Fibroblast of lung (primary cell): ENCODE data around the gene ANKRD26.

Experiments
- EZH2 ChIP-seq: IDR thresholded peaks from 2 replicates; pipeline ENCODE4 v1.5.1; 2012; ENCODE audit warnings: low read length, control low read depth, mild to moderate bottlenecking; ENCODE audit errors: missing control alignments
- TF ChIP-seq, protein P1 (sequence below), 2 donors: IDR thresholded peaks in 1 of 2; conservative IDR thresholded peaks in 1 of 2; 1 replicate in 1 of 2; 2 replicates in 1 of 2; pipeline ENCODE4 v1.5.1; 2011 to 2012; ENCODE audit warnings: low read length in 2 of 2, control low read depth in 1 of 2, inconsistent platforms in 1 of 2, low read depth in 1 of 2, mild to moderate bottlenecking in 1 of 2

DNA sequence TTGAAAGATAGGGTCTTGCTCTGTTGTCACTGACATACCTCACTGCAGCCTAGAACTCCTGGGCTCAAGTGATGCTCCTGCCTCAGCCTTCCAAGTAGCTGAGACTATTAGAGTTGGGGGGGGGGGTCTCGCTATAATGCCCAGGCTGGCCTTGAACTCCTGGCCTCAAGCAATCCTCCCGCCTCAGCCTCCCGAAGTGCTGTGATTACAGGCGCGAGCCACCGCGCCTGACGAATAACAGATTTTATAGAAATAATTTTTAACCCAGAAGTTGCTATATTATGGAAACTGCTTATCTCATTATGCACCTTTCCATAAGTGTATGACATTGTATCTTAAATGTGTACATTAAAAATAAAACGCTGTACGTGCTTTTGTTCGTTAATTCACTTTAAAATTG is 846 bp downstream of the ANKRD26 start:
- TF ChIP-seq, protein P1, sequence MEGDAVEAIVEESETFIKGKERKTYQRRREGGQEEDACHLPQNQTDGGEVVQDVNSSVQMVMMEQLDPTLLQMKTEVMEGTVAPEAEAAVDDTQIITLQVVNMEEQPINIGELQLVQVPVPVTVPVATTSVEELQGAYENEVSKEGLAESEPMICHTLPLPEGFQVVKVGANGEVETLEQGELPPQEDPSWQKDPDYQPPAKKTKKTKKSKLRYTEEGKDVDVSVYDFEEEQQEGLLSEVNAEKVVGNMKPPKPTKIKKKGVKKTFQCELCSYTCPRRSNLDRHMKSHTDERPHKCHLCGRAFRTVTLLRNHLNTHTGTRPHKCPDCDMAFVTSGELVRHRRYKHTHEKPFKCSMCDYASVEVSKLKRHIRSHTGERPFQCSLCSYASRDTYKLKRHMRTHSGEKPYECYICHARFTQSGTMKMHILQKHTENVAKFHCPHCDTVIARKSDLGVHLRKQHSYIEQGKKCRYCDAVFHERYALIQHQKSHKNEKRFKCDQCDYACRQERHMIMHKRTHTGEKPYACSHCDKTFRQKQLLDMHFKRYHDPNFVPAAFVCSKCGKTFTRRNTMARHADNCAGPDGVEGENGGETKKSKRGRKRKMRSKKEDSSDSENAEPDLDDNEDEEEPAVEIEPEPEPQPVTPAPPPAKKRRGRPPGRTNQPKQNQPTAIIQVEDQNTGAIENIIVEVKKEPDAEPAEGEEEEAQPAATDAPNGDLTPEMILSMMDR (conservative IDR thresholded peaks at IDR 0.05 in 1 of 2, IDR thresholded peaks at IDR 0.05 in 1 of 2; ENCODE audit: low read depth in 1 of 2, low read length in 2 of 2) = no peak
- TF ChIP-seq EZH2 = no peak
